Mesodermal cell (in vitro differentiated cells): Measurements from ENCODE around the gene FNDC10.
A peak's percentile ranks its signal among the peaks of the same experiment; 100 is the strongest.
"Not testable (repeated sequence)": the region's sequence is repeated elsewhere in the genome, so short reads cannot be mapped to it uniquely, and the experiment has no call there.

Experiments
- H3K27ac ChIP-seq: 2 replicates; pipeline ENCODE4 v1.7.0; 2013; ENCODE audit warnings: mild to moderate bottlenecking, low read depth, low read length, moderate library complexity; ENCODE audit not compliant: severe bottlenecking
- H3K36me3 ChIP-seq: 2 replicates; pipeline ENCODE4 v1.7.1; 2013; ENCODE audit warnings: mild to moderate bottlenecking, low read length, moderate library complexity; ENCODE audit not compliant: control insufficient read depth, insufficient read depth
- H3K4me1 ChIP-seq: one replicate; pipeline ENCODE4 v1.7.1; 2013; ENCODE audit warnings: mild to moderate bottlenecking, low read length; ENCODE audit not compliant: insufficient read depth, control insufficient read depth, poor library complexity, severe bottlenecking
- H3K4me3 ChIP-seq: 2 replicates; pipeline ENCODE4 v1.7.0; 2013; ENCODE audit warnings: low read length, control low read depth, mild to moderate bottlenecking; ENCODE audit not compliant: insufficient read depth, poor library complexity, severe bottlenecking; ENCODE audit errors: extremely low read depth
- H3K9me3 ChIP-seq: 2 replicates; pipeline ENCODE4 v1.7.1; 2013; ENCODE audit warnings: mild to moderate bottlenecking, low read length, moderate library complexity; ENCODE audit not compliant: control insufficient read depth
- WGBS, 2 experiments: methylation state at CpG; one replicate each; pipeline ENCODE4 v1.1.5; 2013; ENCODE audit warnings: missing lambda C conversion rate in 2 of 2; ENCODE audit not compliant: insufficient coverage in 2 of 2; 5-methylcytosine and 5-hydroxymethylcytosine counted together

FNDC10 gene

GRCh38 chr1:1634613-1635012 lies 34.7 kb upstream of the FNDC10 start:
- 95 to 98% methylated on average over 6 to 8 of the region's 13 CpGs for WGBS, 2 experiments
- H3K4me3 ChIP-seq, H3K36me3 ChIP-seq, H3K9me3 ChIP-seq, H3K4me1 ChIP-seq, H3K27ac ChIP-seq: not testable (repeated sequence)

GRCh38 chr1:1633409-1633808 lies 33.5 kb upstream of the FNDC10 start:
- not testable (repeated sequence) for H3K36me3 ChIP-seq, H3K9me3 ChIP-seq, H3K27ac ChIP-seq, H3K4me1 ChIP-seq, H3K4me3 ChIP-seq
- no CpG with 5 or more reads among the region's 35 CpGs for WGBS, 2 experiments

GRCh38 chr1:1631782-1632420 lies 32.0 kb upstream of the FNDC10 start, which contains the start of gene MMP23B:
Gene MMP23B, plus strand, starts transcription at chr1:1632173. Its CDS starts 46 bp downstream, at chr1:1632219.
- 5 to 9% methylated on average over 17 to 33 of the region's 48 CpGs for WGBS, 2 experiments
- peak within 1 kb of the TSS; percentile 30 for H3K4me3 ChIP-seq
- H3K27ac ChIP-seq = no peak within 1 kb of the TSS

GRCh38 chr1:1630965-1631781 lies 31.2 kb upstream of the FNDC10 start:
- peak overlapping the region; percentile 30 for H3K4me3 ChIP-seq
- peaks cover 9% of the 10 kb centered on the region for H3K36me3 ChIP-seq
- 26 to 34% methylated on average over 17 to 56 of the region's 79 CpGs for WGBS, 2 experiments
- no peak overlapping the region for H3K27ac ChIP-seq
- no peaks in the 10 kb centered on the region for H3K4me1 ChIP-seq
- H3K9me3 ChIP-seq = no peaks in the 10 kb centered on the region

More at GRCh38 chr1:1631782-1632420, 32.0 kb upstream of the FNDC10 start, which contains the start of gene MMP23B:
- Histone ChIP-seq H3K4me1 (no peaks in the 10 kb centered on the region), H3K9me3 (no peaks in the 10 kb centered on the region), H3K36me3 (peaks cover 7% of the 10 kb centered on the region)

- 32 to 39% methylated on average over 32 to 45 of the region's 81 CpGs for WGBS, 2 experiments
- Histone ChIP-seq H3K9me3 (no peaks in the 10 kb centered on the region), H3K4me1 (no peaks in the 10 kb centered on the region), H3K27ac (no peak overlapping the region), H3K4me3 (no peak overlapping the region), H3K36me3 (peaks cover 9% of the 10 kb centered on the region)
These were observed 30.4 kb upstream of the FNDC10 start for GRCh38 chr1:1630191-1630964.

GRCh38 chr1:1629430-1630190 lies 29.7 kb upstream of the FNDC10 start:
- H3K36me3 ChIP-seq = peaks cover 16% of the 10 kb centered on the region
- 88 to 95% methylated on average over 23 to 35 of the region's 48 CpGs for whole genome bisulfite sequencing, 2 experiments
- no peak overlapping the region for H3K27ac ChIP-seq
- H3K4me3 ChIP-seq = no peak overlapping the region
- H3K4me1 ChIP-seq = no peaks in the 10 kb centered on the region
- H3K9me3 ChIP-seq = no peaks in the 10 kb centered on the region

- Histone ChIP-seq H3K36me3 (peaks cover 21% of the 10 kb centered on the region), H3K4me3 (no peak overlapping the region), H3K4me1 (no peaks in the 10 kb centered on the region), H3K27ac (no peak overlapping the region), H3K9me3 (no peaks in the 10 kb centered on the region)
- WGBS, 2 experiments = 90 to 93% methylated on average over 37 to 48 of the region's 53 CpGs
These were observed 29.0 kb upstream of the FNDC10 start for GRCh38 chr1:1628754-1629429.

- Histone ChIP-seq H3K36me3 (peaks cover 21% of the 10 kb centered on the region), H3K27ac (no peak overlapping the region), H3K4me1 (no peaks in the 10 kb centered on the region), H3K4me3 (no peak overlapping the region), H3K9me3 (no peaks in the 10 kb centered on the region)
- 93 to 95% methylated on average over 50 to 51 of the region's 53 CpGs for WGBS, 2 experiments
These were observed 28.2 kb upstream of the FNDC10 start for GRCh38 chr1:1627829-1628753.

- peaks cover 21% of the 10 kb centered on the region for H3K36me3 ChIP-seq
- no peaks in the 10 kb centered on the region for H3K9me3 ChIP-seq
- H3K4me1 ChIP-seq = no peaks in the 10 kb centered on the region
- WGBS, 2 experiments = 88 to 94% methylated on average over 25 to 27 of the region's 37 CpGs
- H3K4me3 ChIP-seq = no peak overlapping the region
- H3K27ac ChIP-seq = no peak overlapping the region
These were observed 27.4 kb upstream of the FNDC10 start for GRCh38 chr1:1627261-1627828.
